ENCODE data around the gene CLEC2D.
"Not testable (repeated sequence)": the region's sequence is repeated elsewhere in the genome, so short reads cannot be mapped to it uniquely, and the experiment has no call there.

CLEC2D gene

GRCh38 chr12:9727813-9728212, 58.3 kb downstream of the CLEC2D start:
- no peaks in the 10 kb centered on the region for H3K36me3 ChIP-seq (ENCODE audit: control insufficient read depth, insufficient read depth, low read length)
- no peak overlapping the region for H3K27ac ChIP-seq (ENCODE audit: insufficient read depth, low read depth, low read length, poor library complexity, severe bottlenecking)
- 100% methylated on average over 1 of the region's 1 CpG; no CpG with 5 or more reads in 1 of the 2 experiments for WGBS, 2 experiments
- H3K27me3 ChIP-seq (ENCODE audit: control insufficient read depth, insufficient read depth, low read length, poor library complexity, severe bottlenecking): no peaks in the 10 kb centered on the region
- no peak overlapping the region for H3K4me3 ChIP-seq (ENCODE audit: insufficient read depth, low read depth, low read length)
- no peaks in the 10 kb centered on the region for H3K4me1 ChIP-seq (ENCODE audit: control insufficient read depth, insufficient read depth, low read length)
- no peaks in the 10 kb centered on the region for H3K9me3 ChIP-seq (ENCODE audit: control insufficient read depth, low read length)

GRCh38 chr12:9729082-9729481, 59.6 kb downstream of the CLEC2D start:
- H3K4me3 ChIP-seq (ENCODE audit: insufficient read depth, low read depth, low read length): no peak overlapping the region
- H3K27me3 ChIP-seq (ENCODE audit: control insufficient read depth, insufficient read depth, low read length, poor library complexity, severe bottlenecking): no peaks in the 10 kb centered on the region
- H3K9me3 ChIP-seq (ENCODE audit: control insufficient read depth, low read length): no peaks in the 10 kb centered on the region
- no peaks in the 10 kb centered on the region for H3K36me3 ChIP-seq (ENCODE audit: control insufficient read depth, insufficient read depth, low read length)
- no peak overlapping the region for H3K27ac ChIP-seq (ENCODE audit: insufficient read depth, low read depth, low read length, poor library complexity, severe bottlenecking)
- no peaks in the 10 kb centered on the region for H3K4me1 ChIP-seq (ENCODE audit: control insufficient read depth, insufficient read depth, low read length)

- Histone ChIP-seq H3K36me3 (ENCODE audit: control insufficient read depth, insufficient read depth, low read length) (no peaks in the 10 kb centered on the region), H3K9me3 (ENCODE audit: control insufficient read depth, low read length) (no peaks in the 10 kb centered on the region), H3K27ac (ENCODE audit: insufficient read depth, low read depth, low read length, poor library complexity, severe bottlenecking) (no peak overlapping the region), H3K4me3 (ENCODE audit: insufficient read depth, low read depth, low read length) (no peak overlapping the region), H3K4me1 (ENCODE audit: control insufficient read depth, insufficient read depth, low read length) (no peaks in the 10 kb centered on the region), H3K27me3 (ENCODE audit: control insufficient read depth, insufficient read depth, low read length, poor library complexity, severe bottlenecking) (no peaks in the 10 kb centered on the region)
- 93 to 100% methylated on average over 2 to 3 of the region's 3 CpGs for WGBS, 2 experiments
These were observed 60.5 kb downstream of the CLEC2D start for GRCh38 chr12:9730011-9730410.

GRCh38 chr12:9730591-9730990, 61.1 kb downstream of the CLEC2D start:
- H3K27me3 ChIP-seq (ENCODE audit: control insufficient read depth, insufficient read depth, low read length, poor library complexity, severe bottlenecking): no peaks in the 10 kb centered on the region
- H3K27ac ChIP-seq (ENCODE audit: insufficient read depth, low read depth, low read length, poor library complexity, severe bottlenecking): no peak overlapping the region
- H3K4me1 ChIP-seq (ENCODE audit: control insufficient read depth, insufficient read depth, low read length): no peaks in the 10 kb centered on the region
- no peaks in the 10 kb centered on the region for H3K9me3 ChIP-seq (ENCODE audit: control insufficient read depth, low read length)
- H3K36me3 ChIP-seq (ENCODE audit: control insufficient read depth, insufficient read depth, low read length): no peaks in the 10 kb centered on the region
- 89 to 90% methylated on average over 6 of the region's 6 CpGs for WGBS, 2 experiments
- H3K4me3 ChIP-seq (ENCODE audit: insufficient read depth, low read depth, low read length): no peak overlapping the region

GRCh38 chr12:9731393-9731792, 61.9 kb downstream of the CLEC2D start:
- Histone ChIP-seq H3K36me3 (ENCODE audit: control insufficient read depth, insufficient read depth, low read length) (no peaks in the 10 kb centered on the region), H3K27me3 (ENCODE audit: control insufficient read depth, insufficient read depth, low read length, poor library complexity, severe bottlenecking) (no peaks in the 10 kb centered on the region), H3K27ac (ENCODE audit: insufficient read depth, low read depth, low read length, poor library complexity, severe bottlenecking) (no peak overlapping the region), H3K9me3 (ENCODE audit: control insufficient read depth, low read length) (no peaks in the 10 kb centered on the region), H3K4me3 (ENCODE audit: insufficient read depth, low read depth, low read length) (no peak overlapping the region), H3K4me1 (ENCODE audit: control insufficient read depth, insufficient read depth, low read length) (no peaks in the 10 kb centered on the region)
- 100% methylated on average over 1 to 3 of the region's 6 CpGs for WGBS, 2 experiments

GRCh38 chr12:9731797-9732196, 62.3 kb downstream of the CLEC2D start:
- Histone ChIP-seq H3K4me1 (ENCODE audit: control insufficient read depth, insufficient read depth, low read length) (no peaks in the 10 kb centered on the region), H3K27ac (ENCODE audit: insufficient read depth, low read depth, low read length, poor library complexity, severe bottlenecking) (no peak overlapping the region), H3K9me3 (ENCODE audit: control insufficient read depth, low read length) (no peaks in the 10 kb centered on the region), H3K36me3 (ENCODE audit: control insufficient read depth, insufficient read depth, low read length) (no peaks in the 10 kb centered on the region), H3K4me3 (ENCODE audit: insufficient read depth, low read depth, low read length) (no peak overlapping the region), H3K27me3 (ENCODE audit: control insufficient read depth, insufficient read depth, low read length, poor library complexity, severe bottlenecking) (no peaks in the 10 kb centered on the region)
- 84% methylated on average over 2 of the region's 2 CpGs; no CpG with 5 or more reads in 1 of the 2 experiments for WGBS, 2 experiments

GRCh38 chr12:9732921-9733461, 63.5 kb downstream of the CLEC2D start, which contains the start of gene CLECL1:
Gene CLECL1 (minus strand): TSS chr12:9733097.
- no peaks in the 10 kb centered on the region for H3K36me3 ChIP-seq (ENCODE audit: control insufficient read depth, insufficient read depth, low read length)
- no peak within 1 kb of the TSS for H3K4me3 ChIP-seq (ENCODE audit: insufficient read depth, low read depth, low read length)
- no peak within 1 kb of the TSS for H3K27ac ChIP-seq (ENCODE audit: insufficient read depth, low read depth, low read length, poor library complexity, severe bottlenecking)
- 83 to 85% methylated on average over 8 of the region's 8 CpGs for WGBS, 2 experiments
- H3K9me3 ChIP-seq (ENCODE audit: control insufficient read depth, low read length): no peaks in the 10 kb centered on the region
- H3K27me3 ChIP-seq (ENCODE audit: control insufficient read depth, insufficient read depth, low read length, poor library complexity, severe bottlenecking): no peaks in the 10 kb centered on the region
- no peaks in the 10 kb centered on the region for H3K4me1 ChIP-seq (ENCODE audit: control insufficient read depth, insufficient read depth, low read length)

GRCh38 chr12:9735601-9736000, 66.1 kb downstream of the CLEC2D start:
- H3K27ac ChIP-seq (ENCODE audit: insufficient read depth, low read depth, low read length, poor library complexity, severe bottlenecking): no peak overlapping the region
- WGBS, 2 experiments: 83 to 98% methylated on average over 2 of the region's 3 CpGs
- no peaks in the 10 kb centered on the region for H3K4me1 ChIP-seq (ENCODE audit: control insufficient read depth, insufficient read depth, low read length)
- no peaks in the 10 kb centered on the region for H3K27me3 ChIP-seq (ENCODE audit: control insufficient read depth, insufficient read depth, low read length, poor library complexity, severe bottlenecking)
- no peak overlapping the region for H3K4me3 ChIP-seq (ENCODE audit: insufficient read depth, low read depth, low read length)
- H3K9me3 ChIP-seq (ENCODE audit: control insufficient read depth, low read length): no peaks in the 10 kb centered on the region
- H3K36me3 ChIP-seq (ENCODE audit: control insufficient read depth, insufficient read depth, low read length): no peaks in the 10 kb centered on the region

- H3K27ac ChIP-seq (ENCODE audit: insufficient read depth, low read depth, low read length, poor library complexity, severe bottlenecking): no peak overlapping the region
- 87 to 95% methylated on average over 3 of the region's 3 CpGs for WGBS, 2 experiments
- H3K4me3 ChIP-seq (ENCODE audit: insufficient read depth, low read depth, low read length): no peak overlapping the region
- H3K4me1 ChIP-seq (ENCODE audit: control insufficient read depth, insufficient read depth, low read length): no peaks in the 10 kb centered on the region
- H3K27me3 ChIP-seq (ENCODE audit: control insufficient read depth, insufficient read depth, low read length, poor library complexity, severe bottlenecking): no peaks in the 10 kb centered on the region
- H3K9me3 ChIP-seq (ENCODE audit: control insufficient read depth, low read length): no peaks in the 10 kb centered on the region
- no peaks in the 10 kb centered on the region for H3K36me3 ChIP-seq (ENCODE audit: control insufficient read depth, insufficient read depth, low read length)
These were observed 67.6 kb downstream of the CLEC2D start for GRCh38 chr12:9736936-9737705.

- not testable (repeated sequence) for H3K9me3 ChIP-seq (ENCODE audit: control insufficient read depth, low read length); H3K27me3 ChIP-seq (ENCODE audit: control insufficient read depth, insufficient read depth, low read length, poor library complexity, severe bottlenecking); H3K4me1 ChIP-seq (ENCODE audit: control insufficient read depth, insufficient read depth, low read length); H3K27ac ChIP-seq (ENCODE audit: insufficient read depth, low read depth, low read length, poor library complexity, severe bottlenecking); H3K36me3 ChIP-seq (ENCODE audit: control insufficient read depth, insufficient read depth, low read length); H3K4me3 ChIP-seq (ENCODE audit: insufficient read depth, low read depth, low read length)
- WGBS, 2 experiments: 87% methylated on average over 13 to 14 of the region's 14 CpGs
These were observed 69.4 kb downstream of the CLEC2D start for GRCh38 chr12:9738905-9739304.
